Cardiac muscle cell (in vitro differentiated cells and primary cell): ENCODE measurements around the gene WDR48. TPM values are rescaled to one million over a fixed set of nuclear protein-coding genes. Genes with fewer than 3 reads are reported as not detected.

Source experiments
- DNase-seq, 2 donors: peaks; one replicate each; pipeline versions ENCODE4 v3.0.0 to v3.0.0-alpha.2; 2010 to 2017; ENCODE audit warnings: low read depth in 1 of 2, low spot score in 1 of 2
- H3K27ac ChIP-seq: fragments of 200-600 bp; sonication (generic); 2 replicates; pipeline ENCODE4 v1.5.1; 2016
- H3K27me3 ChIP-seq: fragments of 200-600 bp; sonication (generic); 2 replicates; pipeline ENCODE4 v1.6.0; 2016; ENCODE audit warnings: control low read depth
- H3K36me3 ChIP-seq: fragments of 200-600 bp; sonication (generic); 2 replicates; pipeline ENCODE4 v1.5.1; 2016; ENCODE audit warnings: control low read depth
- H3K4me1 ChIP-seq: fragments of 200-600 bp; sonication (generic); 2 replicates; pipeline ENCODE4 v1.8.1; 2017; ENCODE audit warnings: low read depth, mild to moderate bottlenecking, mixed run types
- H3K4me3 ChIP-seq: fragments of 200-600 bp; sonication (generic); 2 replicates; pipeline ENCODE4 v1.5.1; 2016; ENCODE audit warnings: mild to moderate bottlenecking
- H3K9me3 ChIP-seq: fragments of 200-600 bp; sonication (generic); 2 replicates; pipeline ENCODE4 v1.5.1; 2017; ENCODE audit warnings: low read depth, mild to moderate bottlenecking, control low read depth
- polyA plus RNA-seq: library from polyadenylated mRNA; unstranded; fragments of >200 nt; fragmentation: Nextera tagmentation; extraction: Ambion mirVana; gene quantifications from 2 replicates; pipeline ENCODE4 v1.2.1, GENCODE V29; 2016
- total RNA-seq: library from RNA; depleted of rRNA; stranded (reverse); fragments of >200 nt; gene quantifications from 2 replicates; pipeline ENCODE4 v1.2.3, GENCODE V29; 2016
- TF ChIP-seq, protein P1 (sequence below): IDR thresholded peaks from 2 replicates; pipeline ENCODE4 v1.5.1; 2012; ENCODE audit warnings: low read depth, mild to moderate bottlenecking, low read length

WDR48 gene
- total and polyA plus RNA-seq, 2 experiments from 2014 or later: 31.5 to 43.2 TPM

DNA sequence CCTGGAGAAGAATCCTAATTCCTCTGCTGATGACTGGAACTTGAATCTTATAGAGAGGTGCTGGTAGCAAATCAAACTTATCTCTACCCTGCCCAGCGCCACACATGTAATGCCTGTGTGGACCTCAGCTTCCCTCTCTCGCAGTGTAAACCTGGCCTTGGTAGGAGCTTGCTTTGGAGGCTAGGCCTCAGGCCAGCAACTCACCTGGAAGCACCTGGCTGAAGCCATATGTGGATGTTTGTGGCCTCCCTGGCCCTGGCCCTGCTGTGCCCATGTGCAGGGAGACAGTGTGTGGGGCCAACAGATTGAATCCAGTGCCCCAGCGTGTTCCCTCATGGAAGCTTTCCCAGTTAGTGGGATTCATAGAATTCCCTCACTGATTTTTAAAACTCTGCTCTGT is 64.1 kb downstream of the WDR48 start:
- H3K36me3 ChIP-seq: no peaks in the 10 kb centered on the region
- no peak overlapping the region for H3K27ac ChIP-seq
- H3K9me3 ChIP-seq: no peaks in the 10 kb centered on the region
- no peaks in the 10 kb centered on the region for H3K4me1 ChIP-seq
- TF ChIP-seq, protein P1, sequence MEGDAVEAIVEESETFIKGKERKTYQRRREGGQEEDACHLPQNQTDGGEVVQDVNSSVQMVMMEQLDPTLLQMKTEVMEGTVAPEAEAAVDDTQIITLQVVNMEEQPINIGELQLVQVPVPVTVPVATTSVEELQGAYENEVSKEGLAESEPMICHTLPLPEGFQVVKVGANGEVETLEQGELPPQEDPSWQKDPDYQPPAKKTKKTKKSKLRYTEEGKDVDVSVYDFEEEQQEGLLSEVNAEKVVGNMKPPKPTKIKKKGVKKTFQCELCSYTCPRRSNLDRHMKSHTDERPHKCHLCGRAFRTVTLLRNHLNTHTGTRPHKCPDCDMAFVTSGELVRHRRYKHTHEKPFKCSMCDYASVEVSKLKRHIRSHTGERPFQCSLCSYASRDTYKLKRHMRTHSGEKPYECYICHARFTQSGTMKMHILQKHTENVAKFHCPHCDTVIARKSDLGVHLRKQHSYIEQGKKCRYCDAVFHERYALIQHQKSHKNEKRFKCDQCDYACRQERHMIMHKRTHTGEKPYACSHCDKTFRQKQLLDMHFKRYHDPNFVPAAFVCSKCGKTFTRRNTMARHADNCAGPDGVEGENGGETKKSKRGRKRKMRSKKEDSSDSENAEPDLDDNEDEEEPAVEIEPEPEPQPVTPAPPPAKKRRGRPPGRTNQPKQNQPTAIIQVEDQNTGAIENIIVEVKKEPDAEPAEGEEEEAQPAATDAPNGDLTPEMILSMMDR: no peak
- H3K27me3 ChIP-seq: no peaks in the 10 kb centered on the region
- no peak for DNase-seq
- H3K4me3 ChIP-seq: no peak overlapping the region

DNA sequence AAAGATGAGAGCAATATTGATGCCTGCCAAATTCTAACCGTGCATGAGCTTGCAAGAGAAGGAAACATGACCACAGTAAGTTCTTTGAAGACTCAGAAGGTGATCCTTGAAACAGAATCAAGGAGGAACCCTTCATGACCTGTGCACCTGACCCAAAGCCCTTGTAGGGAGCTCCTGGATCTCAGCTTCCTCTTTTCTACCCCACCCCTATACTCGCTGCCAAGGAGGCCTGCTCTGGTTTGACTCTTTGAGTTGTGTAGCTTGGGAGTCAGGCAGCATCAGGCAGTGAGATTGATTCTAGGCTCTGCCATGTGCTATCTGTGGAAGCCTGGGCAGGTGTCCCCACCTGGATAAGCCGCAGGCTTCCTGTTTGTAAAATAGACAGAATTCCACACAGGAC is 66.3 kb downstream of the WDR48 start:
- H3K27me3 ChIP-seq: no peaks in the 10 kb centered on the region
- no peaks in the 10 kb centered on the region for H3K36me3 ChIP-seq
- TF ChIP-seq, protein P1: no peak
- no peak overlapping the region for H3K27ac ChIP-seq
- no peak overlapping the region for H3K4me3 ChIP-seq
- H3K9me3 ChIP-seq: no peaks in the 10 kb centered on the region
- no peaks in the 10 kb centered on the region for H3K4me1 ChIP-seq
- DNase-seq: no peak

DNA sequence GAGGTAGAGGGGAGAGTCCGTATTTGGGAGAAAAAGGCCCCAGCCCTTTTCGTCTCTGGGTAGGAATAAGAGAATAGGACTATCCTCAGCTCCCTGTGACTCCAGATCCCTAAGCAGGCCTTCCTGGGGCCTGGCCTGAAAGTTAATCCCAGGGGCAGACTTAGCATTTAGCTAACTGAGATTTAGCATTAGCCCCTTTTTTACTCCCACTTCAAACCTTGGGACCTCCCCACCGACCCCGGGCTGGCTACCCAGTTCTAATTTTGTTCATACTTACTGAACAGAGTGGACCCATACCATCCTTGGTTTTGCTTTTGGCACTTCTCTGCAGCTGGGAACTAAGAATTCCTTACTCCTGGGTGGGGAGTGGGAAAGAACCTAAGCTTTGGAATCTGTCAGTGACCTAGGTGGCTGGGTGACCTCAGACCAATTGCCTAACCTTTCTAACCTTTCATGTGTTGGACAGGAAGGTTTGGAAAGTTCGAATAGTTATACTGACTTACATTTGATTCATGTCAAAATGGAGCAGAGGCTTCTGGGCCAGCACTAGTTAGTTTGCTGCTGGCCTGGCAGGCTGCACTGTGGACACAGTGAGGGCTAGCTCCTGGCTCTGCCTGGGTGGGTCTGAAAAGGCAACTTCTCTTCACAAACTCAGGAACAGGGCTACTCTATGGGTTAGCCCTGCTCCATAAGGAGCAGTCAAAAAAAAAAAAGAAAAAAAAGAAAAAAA is 67.3 kb downstream of the WDR48 start:
- no peaks in the 10 kb centered on the region for H3K4me1 ChIP-seq

DNA sequence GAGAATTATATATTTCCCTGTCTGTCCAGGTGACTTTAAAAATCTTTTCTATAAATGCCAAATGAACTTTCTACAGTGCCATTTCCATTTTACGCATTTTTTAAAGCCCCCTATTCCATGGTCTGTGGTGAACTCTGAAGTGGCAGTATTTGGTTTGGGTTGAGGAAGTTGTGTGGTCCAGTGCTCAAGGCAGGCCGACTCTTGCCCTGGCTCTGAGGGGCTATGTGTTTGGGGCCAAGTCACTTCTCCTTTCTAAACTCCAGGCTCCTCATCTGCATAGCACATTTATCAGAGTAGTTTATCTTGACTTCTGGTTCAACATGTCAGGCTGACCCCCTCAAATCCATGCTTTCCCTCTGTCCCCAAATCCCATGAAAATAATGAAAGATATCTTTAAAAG is 69.8 kb downstream of the WDR48 start:
- H3K27me3 ChIP-seq: no peaks in the 10 kb centered on the region
- DNase-seq: no peak
- no peak overlapping the region for H3K27ac ChIP-seq
- H3K9me3 ChIP-seq: no peaks in the 10 kb centered on the region
- H3K36me3 ChIP-seq: no peaks in the 10 kb centered on the region
- H3K4me3 ChIP-seq: no peak overlapping the region
- TF ChIP-seq, protein P1: no peak
- H3K4me1 ChIP-seq: peaks cover under 1% of the 10 kb centered on the region

More for the DNA sequence above, 67.3 kb downstream of the WDR48 start:
- no peak for DNase-seq
- H3K27ac ChIP-seq: no peak overlapping the region
- no peak overlapping the region for H3K4me3 ChIP-seq
- TF ChIP-seq, protein P1: no peak
- no peaks in the 10 kb centered on the region for H3K9me3 ChIP-seq
- H3K36me3 ChIP-seq: no peaks in the 10 kb centered on the region
- no peaks in the 10 kb centered on the region for H3K27me3 ChIP-seq

DNA sequence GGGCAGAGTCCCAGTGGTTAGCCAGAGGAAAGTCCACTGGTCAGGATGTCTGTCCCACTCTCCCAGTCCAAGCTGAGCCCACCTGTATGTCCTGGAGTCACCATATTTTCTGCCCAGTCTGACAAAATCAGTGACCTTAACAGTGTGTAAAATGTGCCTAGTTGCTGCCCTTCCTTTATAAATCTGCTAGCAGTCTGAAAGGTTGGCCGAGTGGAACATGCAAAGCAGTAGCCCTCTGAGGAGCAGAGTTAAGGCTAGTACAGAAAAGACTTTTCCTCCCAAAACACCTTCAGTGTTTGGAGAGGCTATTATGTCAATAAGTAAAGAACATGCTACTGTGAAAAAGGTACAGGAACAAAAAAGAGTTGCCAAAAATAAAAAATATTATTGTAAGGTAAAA is 71.0 kb downstream of the WDR48 start:
- Histone ChIP-seq H3K4me3 (no peak overlapping the region), H3K36me3 (no peaks in the 10 kb centered on the region), H3K27me3 (no peaks in the 10 kb centered on the region), H3K27ac (no peak overlapping the region), H3K4me1 (peaks cover 2% of the 10 kb centered on the region), H3K9me3 (no peaks in the 10 kb centered on the region)
- no peak for DNase-seq
- TF ChIP-seq, protein P1: no peak
